H9 (cell line): Measurements from ENCODE around the gene PLB1. TPM values are rescaled to one million over a fixed set of nuclear protein-coding genes. Genes with fewer than 3 reads are reported as not detected.

Experiments used
- DNase-seq: peaks from one replicate; pipeline ENCODE4 v3.0.0-alpha.2; 2017
- H2AFZ ChIP-seq: one replicate; pipeline ENCODE4 v1.6.1; 2013; ENCODE audit warnings: mild to moderate bottlenecking, low read length, control low read depth, moderate library complexity
- H2AK5ac ChIP-seq: 2 replicates; pipeline ENCODE4 v1.6.1; 2013; ENCODE audit warnings: low read length, control low read depth, mixed read lengths; ENCODE audit not compliant: insufficient read length
- H2BK120ac ChIP-seq: one replicate; pipeline ENCODE4 v1.6.1; 2013; ENCODE audit warnings: low read depth, mild to moderate bottlenecking, low read length, control low read depth, inconsistent platforms; ENCODE audit not compliant: poor library complexity, severe bottlenecking
- H2BK12ac ChIP-seq: 2 replicates; pipeline ENCODE4 v1.6.1; 2013; ENCODE audit warnings: low read length, control low read depth, mixed read lengths, low read depth; ENCODE audit not compliant: insufficient read length
- H2BK15ac ChIP-seq: 2 replicates; pipeline ENCODE4 v1.6.1; 2013; ENCODE audit warnings: low read depth, low read length, control low read depth
- H2BK20ac ChIP-seq: one replicate; pipeline ENCODE4 v1.6.1; 2013; ENCODE audit warnings: low read depth, mild to moderate bottlenecking, low read length, control low read depth, inconsistent platforms; ENCODE audit not compliant: poor library complexity, severe bottlenecking
- H2BK5ac ChIP-seq: 2 replicates; pipeline ENCODE4 v1.6.1; 2013; ENCODE audit warnings: low read length, control low read depth, mixed read lengths; ENCODE audit not compliant: insufficient read length
- H3K14ac ChIP-seq: 2 replicates; pipeline ENCODE4 v1.6.1; 2013; ENCODE audit warnings: low read length, control low read depth; ENCODE audit not compliant: insufficient read depth
- H3K18ac ChIP-seq: 2 replicates; pipeline ENCODE4 v1.6.1; 2013; ENCODE audit warnings: low read depth, mild to moderate bottlenecking, mixed read lengths, low read length, control low read depth; ENCODE audit not compliant: insufficient read length
- H3K23ac ChIP-seq: 2 replicates; pipeline ENCODE4 v1.6.1; 2013; ENCODE audit warnings: low read length, control low read depth, mixed read lengths, low read depth; ENCODE audit not compliant: insufficient read length
- H3K23me2 ChIP-seq: 2 replicates; pipeline ENCODE4 v1.6.1; 2013; ENCODE audit warnings: low read depth, mild to moderate bottlenecking, mixed read lengths, low read length, control low read depth; ENCODE audit not compliant: insufficient read length, poor library complexity, severe bottlenecking
- H3K27ac ChIP-seq: 2 replicates; pipeline ENCODE4 v1.5.1; 2013; ENCODE audit warnings: low read length, control low read depth, mixed read lengths, low read depth; ENCODE audit not compliant: insufficient read length
- H3K27me3 ChIP-seq: 2 replicates; pipeline ENCODE4 v1.6.1; 2013; ENCODE audit warnings: low read length, control low read depth, inconsistent platforms; ENCODE audit not compliant: insufficient read depth
- H3K4ac ChIP-seq: 2 replicates; pipeline ENCODE4 v1.6.1; 2013; ENCODE audit warnings: low read depth, mild to moderate bottlenecking, control low read depth, inconsistent platforms, low read length, moderate library complexity
- H3K4me1 ChIP-seq: 2 replicates; pipeline ENCODE4 v1.6.1; 2013; ENCODE audit warnings: low read length, control low read depth, inconsistent platforms; ENCODE audit not compliant: insufficient read depth
- H3K4me2 ChIP-seq: 2 replicates; pipeline ENCODE4 v1.6.1; 2013; ENCODE audit warnings: low read length, control low read depth, mixed read lengths; ENCODE audit not compliant: insufficient read length, insufficient read depth
- H3K56ac ChIP-seq: 2 replicates; pipeline ENCODE4 v1.6.1; 2013; ENCODE audit warnings: low read depth, mild to moderate bottlenecking, mixed read lengths, low read length, control low read depth; ENCODE audit not compliant: insufficient read length
- H3K79me1 ChIP-seq: 2 replicates; pipeline ENCODE4 v1.6.1; 2013; ENCODE audit warnings: low read depth, mild to moderate bottlenecking, moderate library complexity, low read length, control low read depth, inconsistent platforms; ENCODE audit not compliant: insufficient read depth, poor library complexity, severe bottlenecking
- H3K79me2 ChIP-seq: 2 replicates; pipeline ENCODE4 v1.6.1; 2013; ENCODE audit warnings: low read length, control low read depth, inconsistent platforms; ENCODE audit not compliant: insufficient read depth
- H3K9ac ChIP-seq: 2 replicates; pipeline ENCODE4 v1.6.1; 2013; ENCODE audit warnings: low read length, control low read depth, mixed read lengths; ENCODE audit not compliant: insufficient read length; ENCODE audit errors: extremely low read depth
- H3K9me3 ChIP-seq: one replicate; pipeline ENCODE4 v1.6.1; 2013; ENCODE audit warnings: low read depth, low read length, inconsistent platforms; ENCODE audit not compliant: control insufficient read depth
- H3T11ph ChIP-seq: one replicate; pipeline ENCODE4 v1.6.1; 2013; ENCODE audit warnings: mild to moderate bottlenecking, low read length, control low read depth, inconsistent platforms
- H4K20me1 ChIP-seq: one replicate; pipeline ENCODE4 v1.6.1; 2013; ENCODE audit not compliant: control insufficient read depth, insufficient read length, insufficient read depth
- H4K5ac ChIP-seq: 2 replicates; pipeline ENCODE4 v1.6.1; 2013; ENCODE audit warnings: low read depth, mild to moderate bottlenecking, mixed read lengths, low read length, control low read depth; ENCODE audit not compliant: insufficient read length
- H4K8ac ChIP-seq: replicated peaks from 2 replicates; pipeline ENCODE4 v1.6.1; 2013; ENCODE audit warnings: low read length, control low read depth, mixed read lengths, low read depth; ENCODE audit not compliant: insufficient read length
- H4K91ac ChIP-seq: 2 replicates; pipeline ENCODE4 v1.6.1; 2013; ENCODE audit warnings: low read depth, mild to moderate bottlenecking, moderate library complexity, mixed read lengths, low read length, control low read depth; ENCODE audit not compliant: insufficient read length
- H3K27ac Mint-ChIP-seq, 3 experiments: 2 replicates in 2 of 3; 3 replicates in 1 of 3; pipeline ENCODE4 v1.8.0; 2020 to 2021; ENCODE audit warnings: mixed read lengths in 3 of 3, mild to moderate bottlenecking in 1 of 3, moderate library complexity in 1 of 3
- H3K27me3 Mint-ChIP-seq: 2 replicates; pipeline ENCODE4 v1.8.0; 2021; ENCODE audit warnings: low read depth, mild to moderate bottlenecking, moderate library complexity, mixed read lengths
- H3K36me3 Mint-ChIP-seq, 3 experiments: 2 replicates in 2 of 3; 3 replicates in 1 of 3; pipeline ENCODE4 v1.8.0; 2020 to 2021; ENCODE audit warnings: low read depth in 3 of 3, mixed read lengths in 3 of 3; ENCODE audit not compliant: insufficient read depth in 1 of 3
- H3K4me1 Mint-ChIP-seq, 2 experiments: 2 replicates each; pipeline ENCODE4 v1.8.0; 2020; ENCODE audit warnings: mixed read lengths in 2 of 2
- H3K4me3 Mint-ChIP-seq, 2 experiments: 2 replicates in 1 of 2; 3 replicates in 1 of 2; pipeline ENCODE4 v1.8.0; 2020 to 2021; ENCODE audit warnings: mild to moderate bottlenecking in 2 of 2, mixed read lengths in 2 of 2, moderate library complexity in 1 of 2
- H3K9me3 Mint-ChIP-seq, 2 experiments: 2 replicates in 1 of 2; 3 replicates in 1 of 2; pipeline ENCODE4 v1.8.0; 2020; ENCODE audit warnings: mild to moderate bottlenecking in 2 of 2, mixed read lengths in 2 of 2, moderate library complexity in 1 of 2
- WGBS: extraction: QIAGEN DNeasy Blood & Tissue Kit; methylation state at CpG from one replicate; pipeline ENCODE4 v1.1.7; 2013; ENCODE audit warnings: missing lambda C conversion rate, low lambda C conversion rate, mixed read lengths; ENCODE audit not compliant: insufficient read length; ENCODE audit errors: extremely low coverage; 5-methylcytosine and 5-hydroxymethylcytosine counted together
- total RNA-seq: library from RNA; stranded (reverse); gene quantifications from 2 replicates; pipeline ENCODE4 v1.2.1, GENCODE V29; 2021
- TF ChIP-seq, protein P1 (sequence below): fragments of 200-600 bp; sonication (generic); conservative IDR thresholded peaks from 3 replicates; pipeline ENCODE4 v1.8.0; 2021; ENCODE audit warnings: antibody characterized with exemption, mild to moderate bottlenecking

Gene PLB1
- total RNA-seq, 1 experiment from 2014 or later: not detected

DNA sequence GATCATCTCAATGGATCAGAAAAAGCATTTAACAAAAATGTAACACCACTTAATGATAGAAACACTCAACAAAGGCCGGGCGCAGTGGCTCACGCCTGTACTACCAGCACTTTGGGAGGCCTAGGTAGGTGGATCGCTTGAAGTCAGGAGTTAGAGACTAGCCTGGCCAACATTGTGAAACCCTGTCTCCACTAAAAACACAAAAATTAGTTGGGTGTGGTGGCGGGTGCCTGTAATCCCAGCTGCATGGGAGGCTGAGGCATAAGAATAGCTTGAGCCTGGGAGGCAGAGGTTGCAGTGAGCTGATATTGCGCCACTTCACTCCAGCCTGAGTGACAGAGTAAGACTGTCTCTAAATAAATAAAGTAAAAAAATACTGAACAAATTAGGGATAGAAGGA lies 74.6 kb downstream of the PLB1 start:
- Histone ChIP-seq H3T11ph (no peak overlapping the region), H4K5ac (no peak overlapping the region), H4K20me1 (no peaks in the 10 kb centered on the region), H3K4me2 (no peak overlapping the region), H3K23ac (no peak overlapping the region), H4K91ac (no peak overlapping the region), H3K18ac (no peak overlapping the region), H4K8ac (no peak overlapping the region), H2BK120ac (no peak overlapping the region), H3K9me3 (no peaks in the 10 kb centered on the region), H2BK20ac (no peak overlapping the region), H3K27me3 (no peaks in the 10 kb centered on the region), H3K79me1 (no peaks in the 10 kb centered on the region), H3K4me1 (no peaks in the 10 kb centered on the region; the same call in 1 of the 2 replicates), H3K14ac (no peak overlapping the region), H3K9ac (no peak overlapping the region), H3K56ac (no peak overlapping the region), H3K4ac (no peak overlapping the region), H3K23me2 (peaks cover 6% of the 10 kb centered on the region), H2BK15ac (no peak overlapping the region), H2AK5ac (no peak overlapping the region), H2BK12ac (no peak overlapping the region), H2BK5ac (no peak overlapping the region), H3K79me2 (no peaks in the 10 kb centered on the region), H2AFZ (no peak overlapping the region), H3K27ac (no peak overlapping the region)
- peaks cover 6 to 7% of the 10 kb centered on the region in 2 experiments for H3K4me1 Mint-ChIP-seq
- no peaks in the 10 kb centered on the region; a peak in 2 of 5 replicates for H3K9me3 Mint-ChIP-seq
- no peaks in the 10 kb centered on the region for H3K36me3 Mint-ChIP-seq
- no peak for DNase-seq
- H3K27ac Mint-ChIP-seq: no peak overlapping the region
- H3K27me3 Mint-ChIP-seq: peaks cover 20% of the 10 kb centered on the region
- TF ChIP-seq, protein P1, sequence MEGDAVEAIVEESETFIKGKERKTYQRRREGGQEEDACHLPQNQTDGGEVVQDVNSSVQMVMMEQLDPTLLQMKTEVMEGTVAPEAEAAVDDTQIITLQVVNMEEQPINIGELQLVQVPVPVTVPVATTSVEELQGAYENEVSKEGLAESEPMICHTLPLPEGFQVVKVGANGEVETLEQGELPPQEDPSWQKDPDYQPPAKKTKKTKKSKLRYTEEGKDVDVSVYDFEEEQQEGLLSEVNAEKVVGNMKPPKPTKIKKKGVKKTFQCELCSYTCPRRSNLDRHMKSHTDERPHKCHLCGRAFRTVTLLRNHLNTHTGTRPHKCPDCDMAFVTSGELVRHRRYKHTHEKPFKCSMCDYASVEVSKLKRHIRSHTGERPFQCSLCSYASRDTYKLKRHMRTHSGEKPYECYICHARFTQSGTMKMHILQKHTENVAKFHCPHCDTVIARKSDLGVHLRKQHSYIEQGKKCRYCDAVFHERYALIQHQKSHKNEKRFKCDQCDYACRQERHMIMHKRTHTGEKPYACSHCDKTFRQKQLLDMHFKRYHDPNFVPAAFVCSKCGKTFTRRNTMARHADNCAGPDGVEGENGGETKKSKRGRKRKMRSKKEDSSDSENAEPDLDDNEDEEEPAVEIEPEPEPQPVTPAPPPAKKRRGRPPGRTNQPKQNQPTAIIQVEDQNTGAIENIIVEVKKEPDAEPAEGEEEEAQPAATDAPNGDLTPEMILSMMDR: no peak
- no peak overlapping the region for H3K4me3 Mint-ChIP-seq
- WGBS: no CpG with 5 or more reads among the region's 6 CpGs
